OCI-LY7 (cell line): Measurements from ENCODE around the gene MGRN1. TPM values are rescaled to one million over a fixed set of nuclear protein-coding genes. Genes with fewer than 3 reads are reported as not detected.

Experiments used
- BruUV-seq: library from RNA; stranded (reverse); fragments of 400-500 nt; replicated peaks from 2 replicates; lab custom pipeline; 2021; lab: Mats Ljungman, UMichigan
- CTCF ChIA-PET: fragments of 300-600 bp; sonication (Branson Sonifier 250); formaldehyde crosslinking; loops from one replicate; lab custom pipeline; 2022; ENCODE audit warnings: antibody characterized with exemption; ENCODE audit not compliant: unreplicated experiment; lab: Charles Lee
- POLR2A ChIA-PET: fragments of 300-600 bp; sonication (Branson Sonifier 250); formaldehyde crosslinking; loops from one replicate; lab custom pipeline; 2022; ENCODE audit warnings: antibody characterized with exemption; lab: Charles Lee
- DNase-seq: peaks from one replicate; pipeline ENCODE4 v3.0.0-alpha.2; 2015; ENCODE audit warnings: low spot score
- H2AFZ ChIP-seq: fragments of 200-600 bp; sonication (generic), shearing (Covaris generic); 2 replicates; pipeline ENCODE4 v1.6.1; 2014; ENCODE audit warnings: mild to moderate bottlenecking, antibody characterized with exemption, low read length, moderate library complexity
- H3K27ac ChIP-seq: fragments of 200-600 bp; sonication (generic); 2 replicates; pipeline ENCODE4 v1.5.1; 2014; ENCODE audit warnings: mixed run types, low read depth, mild to moderate bottlenecking, moderate library complexity, low read length, inconsistent platforms; ENCODE audit not compliant: poor library complexity, severe bottlenecking
- H3K36me3 ChIP-seq: fragments of 200-600 bp; sonication (generic); 2 replicates; pipeline ENCODE4 v1.6.1; 2014; ENCODE audit warnings: mild to moderate bottlenecking, antibody characterized with exemption, low read length, moderate library complexity, mixed read lengths; ENCODE audit not compliant: insufficient read depth
- H3K4me1 ChIP-seq: fragments of 200-600 bp; sonication (generic); 2 replicates; pipeline ENCODE4 v1.5.1; 2014; ENCODE audit warnings: mild to moderate bottlenecking, low read length; ENCODE audit not compliant: insufficient read depth, poor library complexity, severe bottlenecking
- H3K4me2 ChIP-seq: fragments of 200-600 bp; sonication (generic); 2 replicates; pipeline ENCODE4 v1.6.1; 2014; ENCODE audit warnings: mild to moderate bottlenecking, low read length
- H3K4me3 ChIP-seq: fragments of 200-600 bp; sonication (generic); 2 replicates; pipeline ENCODE4 v1.5.1; 2014; ENCODE audit warnings: mild to moderate bottlenecking, low read depth, low read length; ENCODE audit not compliant: poor library complexity, severe bottlenecking
- H3K79me2 ChIP-seq: fragments of 200-600 bp; sonication (generic); 2 replicates; pipeline ENCODE4 v1.6.1; 2016; ENCODE audit warnings: low read depth, mild to moderate bottlenecking, low read length, moderate library complexity, mixed read lengths; ENCODE audit not compliant: insufficient read depth
- H3K9me2 ChIP-seq: fragments of 200-600 bp; sonication (generic); 2 replicates; pipeline ENCODE4 v1.6.1; 2016; ENCODE audit warnings: mild to moderate bottlenecking, low read length, mixed read lengths; ENCODE audit not compliant: insufficient read depth
- H3K9me3 ChIP-seq: fragments of 200-600 bp; sonication (generic); 2 replicates; pipeline ENCODE4 v1.6.1; 2014; ENCODE audit warnings: mild to moderate bottlenecking, mixed run types, low read length, mixed read lengths
- H4K20me1 ChIP-seq: fragments of 200-600 bp; sonication (generic); 2 replicates; pipeline ENCODE4 v1.6.1; 2014; ENCODE audit warnings: mild to moderate bottlenecking, antibody characterized with exemption, low read length, moderate library complexity, mixed read lengths; ENCODE audit not compliant: insufficient read depth
- CTCF ChIP-seq: fragments of 200-600 bp; sonication (generic); conservative IDR thresholded peaks from 2 replicates; pipeline ENCODE4 v1.5.1; 2014; ENCODE audit warnings: mild to moderate bottlenecking, antibody characterized with exemption, low read length, moderate library complexity, mixed read lengths
- EZH2phosphoT487 ChIP-seq: fragments of 200-600 bp; sonication (generic); IDR thresholded peaks from 2 replicates; pipeline ENCODE4 v1.6.1; 2018; ENCODE audit warnings: low read depth, borderline replicate concordance, mild to moderate bottlenecking, mixed run types, antibody characterized with exemption, low read length, moderate library complexity, mixed read lengths
- intact Hi-C: fragments of 100-400 bp; cut with micrococcal nuclease; formaldehyde crosslinking; loops from one replicate; pipeline ENCODE4 v1.10.0; 2022; ENCODE audit not compliant: unreplicated experiment
- total RNA-seq, 2 experiments: library from RNA; depleted of rRNA in 1 of 2; stranded (reverse); fragments of >200 nt in 1 of 2; shearing (Covaris generic) in 1 of 2; gene quantifications; 2 replicates each; pipeline ENCODE4 v1.2.3, GENCODE V29; 2014 to 2022

Gene MGRN1
- total RNA-seq, 2 experiments from 2014 or later = 14.1 to 43.1 TPM

- peaks cover 6% of the 10 kb centered on the region; the same call in 1 of the 2 replicates for H3K79me2 ChIP-seq
- no peaks in the 10 kb centered on the region for H3K9me2 ChIP-seq
- intact Hi-C loops = loop anchor here (10.0 kb wide), 2 partner anchors 151 to 199 kb away; partner anchors contain the start of genes CORO7 and ZNF500
- DNase-seq = peak; percentile 28
- BruUV-seq = no TSS peak
- no peaks in the 10 kb centered on the region for H4K20me1 ChIP-seq
- peaks cover 43% of the 10 kb centered on the region for H3K4me1 ChIP-seq
- ChIA-PET CTCF (interaction anchor here (1.0 kb wide), 1 partner anchor 15 kb away, joined by 4 read pairs; no protein-coding TSS in a partner anchor), POLR2A (interaction anchor here (0.6 to 1.1 kb wide), 3 partner anchors 11 to 302 kb away, joined by 3 read pairs; partner anchors contain the start of gene MGRN1)
- H2AFZ ChIP-seq = peak overlapping the region; percentile 77; the same call in 1 of the 2 replicates
- H3K36me3 ChIP-seq = no peaks in the 10 kb centered on the region
- H3K9me3 ChIP-seq = no peaks in the 10 kb centered on the region
- TF ChIP-seq CTCF (no peak), EZH2phosphoT487 (no peak)
- H3K4me2 ChIP-seq = peak overlapping the region; percentile 88
- no peak overlapping the region for H3K27ac ChIP-seq
- H3K4me3 ChIP-seq = peak overlapping the region; percentile 91
Observed at GRCh38 chr16:4613636-4614570, 10.7 kb upstream of the MGRN1 start.

GRCh38 chr16:4614571-4615383, 9.8 kb upstream of the MGRN1 start, which contains the start of gene UBALD1:
UBALD1 (minus strand) TSS chr16:4614888; CDS start chr16:4614797, 91 bp downstream.
- intact Hi-C loops = loop anchor here (10.0 kb wide), 2 partner anchors 150 to 200 kb away; partner anchors contain the start of genes CORO7 and ZNF500
- Histone ChIP-seq H2AFZ (peak within 1 kb of the TSS; percentile 77), H3K4me1 (peaks cover 44% of the 10 kb centered on the region), H3K27ac (peak within 1 kb of the TSS; percentile 77), H3K79me2 (peaks cover 6% of the 10 kb centered on the region; the same call in 1 of the 2 replicates), H4K20me1 (no peaks in the 10 kb centered on the region), H3K4me2 (peak within 1 kb of the TSS; percentile 88), H3K9me2 (no peaks in the 10 kb centered on the region), H3K9me3 (no peaks in the 10 kb centered on the region), H3K4me3 (peak within 1 kb of the TSS; percentile 91), H3K36me3 (no peaks in the 10 kb centered on the region)
- no TSS peak for BruUV-seq
- TF ChIP-seq CTCF (no peak), EZH2phosphoT487 (no peak)
- CTCF ChIA-PET = no interaction called here
- POLR2A ChIA-PET = interaction anchor here (1.1 kb wide), 1 partner anchor 10 kb away, joined by 3 read pairs; the partner anchor contains the start of gene MGRN1
- DNase-seq = peak; percentile 91
